ENCODE measurements around the gene PC.
"Not testable (repeated sequence)": the region's sequence is repeated elsewhere in the genome, so short reads cannot be mapped to it uniquely, and the experiment has no call there.

Gene PC

GRCh38 chr11:66800720-66801428 lies 157.3 kb downstream of the PC start:
- no peak for DNase-seq (ENCODE audit: low read depth in 2 of 3, low spot score in 1 of 3)

- not testable (repeated sequence) for DNase-seq (ENCODE audit: low read depth in 2 of 3, low spot score in 1 of 3)
These were observed 158.4 kb downstream of the PC start for GRCh38 chr11:66799815-66800214.
